ENCODE results near the gene RBP4.

RBP4 gene

GRCh38 chr10:93601146-93601773 is at the start of gene RBP4:
Gene RBP4 (minus strand): TSS chr10:93601235. CDS start chr10:93601028, 207 bp downstream.
- DNase-seq (ENCODE audit: low read depth): no peak

GRCh38 chr10:93639791-93640190 is 38.8 kb upstream of the RBP4 start:
- DNase-seq (ENCODE audit: low read depth): no peak

- no peak for DNase-seq (ENCODE audit: low read depth)
These were observed 29.9 kb upstream of the RBP4 start for GRCh38 chr10:93630625-93631557.

- no peak for DNase-seq (ENCODE audit: low read depth)
These were observed 28.7 kb upstream of the RBP4 start for GRCh38 chr10:93629647-93630305.

GRCh38 chr10:93628858-93629257 is 27.8 kb upstream of the RBP4 start:
- no peak for DNase-seq (ENCODE audit: low read depth)

GRCh38 chr10:93622942-93623341 is 21.9 kb upstream of the RBP4 start:
- no peak for DNase-seq (ENCODE audit: low read depth)

GRCh38 chr10:93620925-93621324 is 19.9 kb upstream of the RBP4 start:
- no peak for DNase-seq (ENCODE audit: low read depth)

- no peak for DNase-seq (ENCODE audit: low read depth)
These were observed 14.7 kb upstream of the RBP4 start for GRCh38 chr10:93615576-93616235.

- no peak for DNase-seq (ENCODE audit: low read depth)
These were observed 13.2 kb upstream of the RBP4 start for GRCh38 chr10:93614101-93614825.

- no peak for DNase-seq (ENCODE audit: low read depth)
These were observed 12.1 kb upstream of the RBP4 start for GRCh38 chr10:93613126-93613525.

GRCh38 chr10:93612311-93612710 is 11.3 kb upstream of the RBP4 start, which contains the start of gene PDE6C:
Gene PDE6C (plus strand): TSS chr10:93612537. CDS start chr10:93612726, 189 bp downstream.
- no peak for DNase-seq (ENCODE audit: low read depth)

- no peak for DNase-seq (ENCODE audit: low read depth)
These were observed 7.4 kb upstream of the RBP4 start for GRCh38 chr10:93608421-93608820.

GRCh38 chr10:93604146-93604545 is 3.1 kb upstream of the RBP4 start:
- DNase-seq (ENCODE audit: low read depth): no peak

- DNase-seq (ENCODE audit: low read depth): no peak
These were observed 2.0 kb upstream of the RBP4 start for GRCh38 chr10:93603023-93603422.

GRCh38 chr10:93601774-93602162 is 733 bp upstream of the RBP4 start:
- no peak for DNase-seq (ENCODE audit: low read depth)

GRCh38 chr10:93600446-93601145 is 439 bp downstream of the RBP4 start:
- DNase-seq (ENCODE audit: low read depth): no peak

- DNase-seq (ENCODE audit: low read depth): no peak
These were observed 1.3 kb downstream of the RBP4 start for GRCh38 chr10:93599778-93600177.

GRCh38 chr10:93599335-93599734 is 1.7 kb downstream of the RBP4 start:
- DNase-seq (ENCODE audit: low read depth): no peak

- no peak for DNase-seq (ENCODE audit: low read depth)
These were observed 2.9 kb downstream of the RBP4 start for GRCh38 chr10:93598157-93598556.

- DNase-seq (ENCODE audit: low read depth): no peak
These were observed 3.9 kb downstream of the RBP4 start for GRCh38 chr10:93597075-93597599.

GRCh38 chr10:93596539-93596938 is 4.5 kb downstream of the RBP4 start:
- no peak for DNase-seq (ENCODE audit: low read depth)

Data from HS-5 (cell line).